Mucosa of descending colon (tissue), 3 donors: ENCODE results near the gene CACNA2D1. TPM values are rescaled to one million over a fixed set of nuclear protein-coding genes. Genes with fewer than 3 reads are reported as not detected.

ENCODE experiments used
- ATAC-seq: fragments of 200-7000 bp; cut with Tn5 transposase; one replicate; pipeline ENCODE4 v1.9.1; 2020; ENCODE audit warnings: mild to moderate bottlenecking, moderate library complexity
- DNase-seq, 3 donors: peaks; one replicate each; pipeline ENCODE4 v3.0.0-alpha.2; 2020
- H3K36me3 ChIP-seq: fragments of 200-600 bp; one replicate; pipeline ENCODE4 v1.8.0; 2021; ENCODE audit warnings: low read depth, mild to moderate bottlenecking
- H3K4me1 ChIP-seq: fragments of 200-600 bp; one replicate; pipeline ENCODE4 v1.8.0; 2021; ENCODE audit warnings: low read depth, mild to moderate bottlenecking
- H3K4me3 ChIP-seq: fragments of 200-600 bp; one replicate; pipeline ENCODE4 v1.8.0; 2021; ENCODE audit warnings: mild to moderate bottlenecking
- H3K9me3 ChIP-seq: fragments of 200-600 bp; one replicate; pipeline ENCODE4 v1.8.0; 2021; ENCODE audit warnings: mild to moderate bottlenecking
- CTCF ChIP-seq: fragments of 200-600 bp; IDR thresholded peaks from one replicate; pipeline ENCODE4 v1.8.0; 2022; ENCODE audit warnings: antibody characterized with exemption, mild to moderate bottlenecking
- intact Hi-C, 2 donors: fragments of 100-400 bp; cut with DNase I in 1 of 2; cut with micrococcal nuclease in 1 of 2; formaldehyde crosslinking; loops; one replicate each; pipeline versions ENCODE4 v1.11.0 to v1.11.1; 2022; cut with DNase I, micrococcal nuclease
- total RNA-seq, 3 donors: library from RNA; stranded (reverse); fragmentation: NEBNext Ultra II Directional in 2 of 3; extraction: Animal tissue kit (Norgen Biotek cat#: 25700) in 2 of 3; gene quantifications; one replicate each; pipeline versions ENCODE4 v1.2.1 to v1.2.4, GENCODE V29; 2021 to 2023
- donor health status: DM: no; HTN: no; CAD: no; lungs with moderate emphysema.
- donor health status: DM: no; HTN: no; CAD: no.
- donor health status: DM: no; HTN: yes; CAD: no.

Gene CACNA2D1
- total RNA-seq, 3 donors from 2014 or later = 3.9 to 44.1 (median 6.9) TPM

- Histone ChIP-seq H3K4me1 (no peaks in the 10 kb centered on the region), H3K36me3 (no peaks in the 10 kb centered on the region), H3K9me3 (no peaks in the 10 kb centered on the region), H3K4me3 (no peak overlapping the region)
- ATAC-seq (no peak), DNase-seq (no peak)
- intact Hi-C loops = no loop called here
- TF ChIP-seq CTCF = no peak
These were observed 25.6 kb upstream of the CACNA2D1 start for GRCh38 chr7:82469207-82469606.

- H3K4me3 ChIP-seq = no peak overlapping the region
- DNase-seq (no peak), ATAC-seq (no peak)
- TF ChIP-seq CTCF = no peak
- H3K36me3 ChIP-seq = no peaks in the 10 kb centered on the region
- no peaks in the 10 kb centered on the region for H3K4me1 ChIP-seq
- intact Hi-C loops = no loop called here
- H3K9me3 ChIP-seq = no peaks in the 10 kb centered on the region
These were observed 24.9 kb upstream of the CACNA2D1 start for GRCh38 chr7:82468435-82468834.

GRCh38 chr7:82467020-82467419 lies 23.4 kb upstream of the CACNA2D1 start:
- Histone ChIP-seq H3K9me3 (no peaks in the 10 kb centered on the region), H3K4me3 (no peak overlapping the region), H3K4me1 (no peaks in the 10 kb centered on the region), H3K36me3 (no peaks in the 10 kb centered on the region)
- intact Hi-C loops = no loop called here
- DNase-seq (no peak), ATAC-seq (no peak)
- TF ChIP-seq CTCF = no peak

- Histone ChIP-seq H3K4me3 (no peak overlapping the region), H3K36me3 (no peaks in the 10 kb centered on the region), H3K9me3 (no peaks in the 10 kb centered on the region), H3K4me1 (no peaks in the 10 kb centered on the region)
- intact Hi-C loops = no loop called here
- DNase-seq = no peak
- no peak for TF ChIP-seq CTCF
- ATAC-seq = no peak
These were observed 20.8 kb upstream of the CACNA2D1 start for GRCh38 chr7:82464372-82464771.

GRCh38 chr7:82455295-82455694 lies 11.7 kb upstream of the CACNA2D1 start:
- Histone ChIP-seq H3K9me3 (no peaks in the 10 kb centered on the region), H3K4me1 (no peaks in the 10 kb centered on the region), H3K4me3 (no peak overlapping the region), H3K36me3 (no peaks in the 10 kb centered on the region)
- intact Hi-C loops = no loop called here
- TF ChIP-seq CTCF = no peak
- ATAC-seq (no peak), DNase-seq (no peak)

- H3K36me3 ChIP-seq = no peaks in the 10 kb centered on the region
- H3K9me3 ChIP-seq = no peaks in the 10 kb centered on the region
- no peaks in the 10 kb centered on the region for H3K4me1 ChIP-seq
- TF ChIP-seq CTCF = no peak
- H3K4me3 ChIP-seq = no peak overlapping the region
- intact Hi-C loops = no loop called here
- no peak for ATAC-seq
- DNase-seq = no peak
These were observed 7.2 kb upstream of the CACNA2D1 start for GRCh38 chr7:82450759-82451158.
